ENCODE results near the gene TCF7L1. TPM values are rescaled to one million over a fixed set of nuclear protein-coding genes. Genes with fewer than 3 reads are reported as not detected.
A peak's percentile ranks its signal among the peaks of the same experiment; 100 is the strongest.

The TCF7L1 gene
- total and polyA plus RNA-seq, 4 donors = 12.3 to 21.5 (median 13.8) TPM

DNA sequence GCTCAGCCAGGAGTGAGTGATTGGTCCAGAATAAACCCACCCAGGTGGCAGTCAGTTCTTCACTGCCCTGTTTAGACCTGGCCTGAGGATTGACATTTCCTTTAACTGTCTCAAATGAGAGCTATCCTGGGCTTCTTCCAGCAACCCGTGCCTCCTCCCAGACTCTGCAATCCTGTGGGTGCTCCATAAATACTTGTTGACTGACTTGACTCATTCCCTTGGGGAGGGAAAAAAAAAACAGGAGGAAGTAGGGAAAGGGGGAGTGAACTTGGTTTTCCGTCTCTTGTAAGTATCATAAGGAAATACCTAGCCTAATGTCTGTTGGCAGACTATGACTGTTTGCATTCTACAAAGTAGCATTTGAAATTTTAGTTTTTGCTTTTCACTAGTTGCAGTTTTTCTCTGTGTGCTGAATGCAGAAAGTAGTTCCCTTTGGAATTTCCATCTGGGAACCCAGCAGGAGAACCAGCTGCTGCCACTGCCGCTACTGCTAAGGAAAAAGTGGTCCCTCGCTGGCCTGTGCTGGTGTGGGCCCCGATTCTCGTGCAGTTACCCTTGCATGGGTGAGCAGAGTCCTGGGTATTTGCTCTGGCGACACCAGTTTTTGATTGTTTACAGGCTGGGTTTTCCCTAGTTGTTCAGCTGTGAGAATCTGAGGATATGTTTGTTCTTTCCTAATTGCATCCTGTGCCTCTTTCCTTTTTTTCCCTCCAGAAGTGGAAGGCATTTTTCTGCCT is 115.7 kb downstream of the TCF7L1 start:
- H3K9me3 ChIP-seq (ENCODE audit: control insufficient read depth in 4 of 4, insufficient read depth in 3 of 4, low read length in 3 of 4) = no peaks in the 10 kb centered on the region
- ATAC-seq (ENCODE audit: insufficient read depth, low FRiP score) = peak; percentile 55
- TF ChIP-seq, protein P1, sequence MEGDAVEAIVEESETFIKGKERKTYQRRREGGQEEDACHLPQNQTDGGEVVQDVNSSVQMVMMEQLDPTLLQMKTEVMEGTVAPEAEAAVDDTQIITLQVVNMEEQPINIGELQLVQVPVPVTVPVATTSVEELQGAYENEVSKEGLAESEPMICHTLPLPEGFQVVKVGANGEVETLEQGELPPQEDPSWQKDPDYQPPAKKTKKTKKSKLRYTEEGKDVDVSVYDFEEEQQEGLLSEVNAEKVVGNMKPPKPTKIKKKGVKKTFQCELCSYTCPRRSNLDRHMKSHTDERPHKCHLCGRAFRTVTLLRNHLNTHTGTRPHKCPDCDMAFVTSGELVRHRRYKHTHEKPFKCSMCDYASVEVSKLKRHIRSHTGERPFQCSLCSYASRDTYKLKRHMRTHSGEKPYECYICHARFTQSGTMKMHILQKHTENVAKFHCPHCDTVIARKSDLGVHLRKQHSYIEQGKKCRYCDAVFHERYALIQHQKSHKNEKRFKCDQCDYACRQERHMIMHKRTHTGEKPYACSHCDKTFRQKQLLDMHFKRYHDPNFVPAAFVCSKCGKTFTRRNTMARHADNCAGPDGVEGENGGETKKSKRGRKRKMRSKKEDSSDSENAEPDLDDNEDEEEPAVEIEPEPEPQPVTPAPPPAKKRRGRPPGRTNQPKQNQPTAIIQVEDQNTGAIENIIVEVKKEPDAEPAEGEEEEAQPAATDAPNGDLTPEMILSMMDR (IDR thresholded peaks at IDR 0.05; ENCODE audit: control extremely low read depth, extremely low read depth) = no peak
- no peaks in the 10 kb centered on the region for H3K36me3 ChIP-seq (ENCODE audit: control insufficient read depth in 4 of 4, insufficient read depth in 4 of 4, low read length in 4 of 4)
- DNase-seq = peak in 2 of 3 donors; percentile 52 to 70
- no peak overlapping the region for H3K4me3 ChIP-seq
- peak overlapping the region; percentile 42 to 76 for H3K27ac ChIP-seq (ENCODE audit: low read depth in 1 of 2, low read length in 1 of 2)
- peak overlapping the region in 1 of 2 donors; percentile 3 for H3K9ac ChIP-seq (ENCODE audit: insufficient read depth in 1 of 2, low read length in 2 of 2)
- no peaks in the 10 kb centered on the region for H3K27me3 ChIP-seq (ENCODE audit: control insufficient read depth in 3 of 3, insufficient read depth in 3 of 3, low read length in 2 of 3)
- 40 to 67% methylated on average over 7 of the region's 7 CpGs for WGBS, 2 donors
- H3K4me1 ChIP-seq (ENCODE audit: control insufficient read depth in 5 of 5, insufficient read depth in 5 of 5, low read length in 5 of 5) = peaks cover 17 to 41% (median 20%) of the 10 kb centered on the region in 5 donors

DNA sequence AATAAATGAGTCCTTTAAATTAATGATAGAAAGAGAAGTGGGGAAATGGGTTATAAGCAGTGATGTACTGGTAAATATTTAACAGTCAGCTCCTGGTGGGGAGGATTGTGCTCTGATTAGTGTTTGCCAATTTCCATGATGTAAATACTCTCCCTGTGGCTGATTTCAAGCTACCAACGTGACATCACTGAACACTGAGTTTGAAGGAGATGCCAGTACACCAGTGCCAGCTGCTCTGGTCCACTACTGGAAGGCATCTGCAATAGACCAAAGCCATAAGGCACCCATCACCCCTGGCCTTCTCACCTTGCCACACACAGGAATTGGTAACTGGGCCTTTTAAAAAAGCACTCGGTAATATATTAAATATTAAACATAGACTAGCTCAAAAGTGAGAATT is 116.9 kb downstream of the TCF7L1 start:
- DNase-seq (no peak), ATAC-seq (ENCODE audit: insufficient read depth, low FRiP score) (no peak)
- H3K4me1 ChIP-seq (ENCODE audit: control insufficient read depth in 5 of 5, insufficient read depth in 5 of 5, low read length in 5 of 5) = peaks cover 16 to 46% (median 28%) of the 10 kb centered on the region in 5 donors
- no peaks in the 10 kb centered on the region for H3K36me3 ChIP-seq (ENCODE audit: control insufficient read depth in 4 of 4, insufficient read depth in 4 of 4, low read length in 4 of 4)
- TF ChIP-seq, protein P1 (IDR thresholded peaks at IDR 0.05; ENCODE audit: control extremely low read depth, extremely low read depth) = no peak
- 63 to 81% methylated on average over 2 of the region's 2 CpGs for WGBS, 2 donors
- no peak overlapping the region for H3K4me3 ChIP-seq
- no peaks in the 10 kb centered on the region for H3K27me3 ChIP-seq (ENCODE audit: control insufficient read depth in 3 of 3, insufficient read depth in 3 of 3, low read length in 2 of 3)
- H3K9ac ChIP-seq (ENCODE audit: insufficient read depth in 1 of 2, low read length in 2 of 2) = no peak overlapping the region
- H3K9me3 ChIP-seq (ENCODE audit: control insufficient read depth in 4 of 4, insufficient read depth in 3 of 4, low read length in 3 of 4) = no peaks in the 10 kb centered on the region
- no peak overlapping the region for H3K27ac ChIP-seq (ENCODE audit: low read depth in 1 of 2, low read length in 1 of 2)

DNA sequence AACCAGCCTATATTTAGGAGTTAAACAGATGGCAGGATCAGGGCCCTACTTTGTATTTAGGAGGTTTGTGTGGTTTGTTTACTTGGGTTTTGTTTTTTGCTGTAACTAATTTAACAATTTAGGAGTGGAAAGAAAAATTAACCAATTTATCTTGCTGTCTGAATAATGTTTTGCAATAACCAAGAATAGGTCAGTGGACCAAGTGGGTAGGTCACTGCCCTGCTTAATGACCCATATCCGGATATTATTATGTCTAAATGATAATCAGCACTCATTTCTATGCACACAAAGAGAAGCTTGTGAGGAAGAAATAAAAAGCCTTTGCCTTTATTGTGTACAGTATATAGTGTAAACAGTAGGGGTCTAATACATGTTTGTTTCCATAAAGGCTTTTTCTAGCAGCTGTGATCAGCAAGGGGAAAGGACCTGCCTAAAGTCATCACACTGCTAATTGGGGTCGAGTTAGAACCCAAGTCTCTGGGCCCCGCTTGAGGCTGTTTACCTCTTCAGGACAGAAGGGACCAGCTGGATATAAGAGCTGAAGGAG is 118.0 kb downstream of the TCF7L1 start:
- ATAC-seq (ENCODE audit: insufficient read depth, low FRiP score) (no peak), DNase-seq (no peak)
- no peaks in the 10 kb centered on the region for H3K9me3 ChIP-seq (ENCODE audit: control insufficient read depth in 4 of 4, insufficient read depth in 3 of 4, low read length in 3 of 4)
- H3K9ac ChIP-seq (ENCODE audit: insufficient read depth in 1 of 2, low read length in 2 of 2) = no peak overlapping the region
- H3K27ac ChIP-seq (ENCODE audit: low read depth in 1 of 2, low read length in 1 of 2) = no peak overlapping the region
- H3K4me1 ChIP-seq (ENCODE audit: control insufficient read depth in 5 of 5, insufficient read depth in 5 of 5, low read length in 5 of 5) = peaks cover 20 to 57% (median 37%) of the 10 kb centered on the region in 5 donors
- H3K36me3 ChIP-seq (ENCODE audit: control insufficient read depth in 4 of 4, insufficient read depth in 4 of 4, low read length in 4 of 4) = no peaks in the 10 kb centered on the region
- TF ChIP-seq, protein P1 (IDR thresholded peaks at IDR 0.05; ENCODE audit: control extremely low read depth, extremely low read depth) = no peak
- no peak overlapping the region for H3K4me3 ChIP-seq
- WGBS, 2 donors = 66 to 81% methylated on average over 3 of the region's 3 CpGs
- H3K27me3 ChIP-seq (ENCODE audit: control insufficient read depth in 3 of 3, insufficient read depth in 3 of 3, low read length in 2 of 3) = no peaks in the 10 kb centered on the region
